OCI-LY7 (cell line): ENCODE data around the gene WASF1. TPM values are rescaled to one million over a fixed set of nuclear protein-coding genes. Genes with fewer than 3 reads are reported as not detected.

ENCODE experiments used
- BruUV-seq: library from RNA; stranded (reverse); fragments of 400-500 nt; replicated peaks from 2 replicates; lab custom pipeline; 2021; lab: Mats Ljungman, UMichigan
- CTCF ChIA-PET: fragments of 300-600 bp; sonication (Branson Sonifier 250); formaldehyde crosslinking; loops from one replicate; lab custom pipeline; 2022; ENCODE audit warnings: antibody characterized with exemption; ENCODE audit not compliant: unreplicated experiment; lab: Charles Lee
- POLR2A ChIA-PET: fragments of 300-600 bp; sonication (Branson Sonifier 250); formaldehyde crosslinking; loops from one replicate; lab custom pipeline; 2022; ENCODE audit warnings: antibody characterized with exemption; lab: Charles Lee
- DNase-seq: peaks from one replicate; pipeline ENCODE4 v3.0.0-alpha.2; 2015; ENCODE audit warnings: low spot score
- H2AFZ ChIP-seq: fragments of 200-600 bp; sonication (generic), shearing (Covaris generic); 2 replicates; pipeline ENCODE4 v1.6.1; 2014; ENCODE audit warnings: mild to moderate bottlenecking, antibody characterized with exemption, low read length, moderate library complexity
- H3K27ac ChIP-seq: fragments of 200-600 bp; sonication (generic); 2 replicates; pipeline ENCODE4 v1.5.1; 2014; ENCODE audit warnings: mixed run types, low read depth, mild to moderate bottlenecking, moderate library complexity, low read length, inconsistent platforms; ENCODE audit not compliant: poor library complexity, severe bottlenecking
- H3K36me3 ChIP-seq: fragments of 200-600 bp; sonication (generic); 2 replicates; pipeline ENCODE4 v1.6.1; 2014; ENCODE audit warnings: mild to moderate bottlenecking, antibody characterized with exemption, low read length, moderate library complexity, mixed read lengths; ENCODE audit not compliant: insufficient read depth
- H3K4me1 ChIP-seq: fragments of 200-600 bp; sonication (generic); 2 replicates; pipeline ENCODE4 v1.5.1; 2014; ENCODE audit warnings: mild to moderate bottlenecking, low read length; ENCODE audit not compliant: insufficient read depth, poor library complexity, severe bottlenecking
- H3K4me2 ChIP-seq: fragments of 200-600 bp; sonication (generic); 2 replicates; pipeline ENCODE4 v1.6.1; 2014; ENCODE audit warnings: mild to moderate bottlenecking, low read length
- H3K4me3 ChIP-seq: fragments of 200-600 bp; sonication (generic); 2 replicates; pipeline ENCODE4 v1.5.1; 2014; ENCODE audit warnings: mild to moderate bottlenecking, low read depth, low read length; ENCODE audit not compliant: poor library complexity, severe bottlenecking
- H3K79me2 ChIP-seq: fragments of 200-600 bp; sonication (generic); 2 replicates; pipeline ENCODE4 v1.6.1; 2016; ENCODE audit warnings: low read depth, mild to moderate bottlenecking, low read length, moderate library complexity, mixed read lengths; ENCODE audit not compliant: insufficient read depth
- H3K9me2 ChIP-seq: fragments of 200-600 bp; sonication (generic); 2 replicates; pipeline ENCODE4 v1.6.1; 2016; ENCODE audit warnings: mild to moderate bottlenecking, low read length, mixed read lengths; ENCODE audit not compliant: insufficient read depth
- H3K9me3 ChIP-seq: fragments of 200-600 bp; sonication (generic); 2 replicates; pipeline ENCODE4 v1.6.1; 2014; ENCODE audit warnings: mild to moderate bottlenecking, mixed run types, low read length, mixed read lengths
- H4K20me1 ChIP-seq: fragments of 200-600 bp; sonication (generic); 2 replicates; pipeline ENCODE4 v1.6.1; 2014; ENCODE audit warnings: mild to moderate bottlenecking, antibody characterized with exemption, low read length, moderate library complexity, mixed read lengths; ENCODE audit not compliant: insufficient read depth
- CTCF ChIP-seq: fragments of 200-600 bp; sonication (generic); conservative IDR thresholded peaks from 2 replicates; pipeline ENCODE4 v1.5.1; 2014; ENCODE audit warnings: mild to moderate bottlenecking, antibody characterized with exemption, low read length, moderate library complexity, mixed read lengths
- EZH2phosphoT487 ChIP-seq: fragments of 200-600 bp; sonication (generic); IDR thresholded peaks from 2 replicates; pipeline ENCODE4 v1.6.1; 2018; ENCODE audit warnings: low read depth, borderline replicate concordance, mild to moderate bottlenecking, mixed run types, antibody characterized with exemption, low read length, moderate library complexity, mixed read lengths
- intact Hi-C: fragments of 100-400 bp; cut with micrococcal nuclease; formaldehyde crosslinking; loops from one replicate; pipeline ENCODE4 v1.10.0; 2022; ENCODE audit not compliant: unreplicated experiment
- total RNA-seq, 2 experiments: library from RNA; depleted of rRNA in 1 of 2; stranded (reverse); fragments of >200 nt in 1 of 2; shearing (Covaris generic) in 1 of 2; gene quantifications; 2 replicates each; pipeline ENCODE4 v1.2.3, GENCODE V29; 2014 to 2022

WASF1 gene
- total RNA-seq, 2 experiments from 2014 or later, result 34.6 to 78.4 TPM

- peaks cover 65% of the 10 kb centered on the region; the same call in 1 of the 2 replicates for H3K79me2 ChIP-seq
- H3K9me2 ChIP-seq, result no peaks in the 10 kb centered on the region
- no peaks in the 10 kb centered on the region for H4K20me1 ChIP-seq
- no peak for DNase-seq
- TF ChIP-seq CTCF, result no peak
- TF ChIP-seq EZH2phosphoT487, result no peak
- H3K4me3 ChIP-seq, result no peak overlapping the region
- peaks cover 48% of the 10 kb centered on the region for H3K4me1 ChIP-seq
- no peak overlapping the region for H2AFZ ChIP-seq
- intact Hi-C loops, result no loop called here
- peak overlapping the region; percentile 3; the same call in 1 of the 2 replicates for H3K4me2 ChIP-seq
- H3K27ac ChIP-seq, result no peak overlapping the region
- peaks cover 35% of the 10 kb centered on the region for H3K36me3 ChIP-seq
- ChIA-PET POLR2A (interaction anchor here (1.2 to 3.4 kb wide), 3 partner anchors 13 to 27 kb away, joined by 3 to 14 read pairs (median 6); no protein-coding TSS in a partner anchor), CTCF (no interaction called here)
- no TSS peak for BruUV-seq
- no peaks in the 10 kb centered on the region for H3K9me3 ChIP-seq
Observed at GRCh38 chr6:110201151-110201884, 21.8 kb upstream of the WASF1 start.

GRCh38 chr6:110198561-110198960 lies 19.1 kb upstream of the WASF1 start:
- intact Hi-C loops, result no loop called here
- no peaks in the 10 kb centered on the region for H3K9me2 ChIP-seq
- H4K20me1 ChIP-seq, result no peaks in the 10 kb centered on the region
- no peak overlapping the region for H2AFZ ChIP-seq
- H3K4me1 ChIP-seq, result peaks cover 23% of the 10 kb centered on the region
- no peak overlapping the region for H3K27ac ChIP-seq
- no peaks in the 10 kb centered on the region for H3K9me3 ChIP-seq
- peaks cover 61% of the 10 kb centered on the region for H3K36me3 ChIP-seq
- TF ChIP-seq EZH2phosphoT487, result no peak
- no peak for TF ChIP-seq CTCF
- no peak for DNase-seq
- BruUV-seq, result no TSS peak
- H3K79me2 ChIP-seq, result peaks cover 63% of the 10 kb centered on the region; the same call in 1 of the 2 replicates
- H3K4me2 ChIP-seq, result no peak overlapping the region
- ChIA-PET POLR2A (interaction anchor here (0.9 to 3.4 kb wide), 7 partner anchors 8 to 18 kb away, joined by 3 to 14 read pairs (median 5); partner anchors contain the start of genes CDC40 and WASF1), CTCF (no interaction called here)
- H3K4me3 ChIP-seq, result no peak overlapping the region

DNA sequence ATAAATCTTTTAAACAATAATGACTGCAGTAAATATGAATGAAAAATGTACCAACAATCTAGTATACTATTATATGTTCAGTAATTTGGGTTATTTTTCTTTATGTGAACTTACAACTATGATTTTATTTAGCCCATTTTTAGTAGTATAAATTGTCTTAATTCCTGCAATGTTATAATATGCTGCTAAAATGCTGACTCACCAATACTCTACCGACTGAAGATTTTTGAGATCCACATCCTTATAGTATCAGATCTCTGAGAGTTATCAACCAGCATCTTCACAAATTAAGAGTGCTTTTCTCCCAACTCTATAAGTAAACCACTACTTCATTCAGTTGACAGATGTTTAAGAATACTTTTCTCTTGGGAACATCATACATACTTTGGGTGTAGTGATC lies 17.4 kb upstream of the WASF1 start:
- peaks cover 62% of the 10 kb centered on the region for H3K36me3 ChIP-seq
- peaks cover 74% of the 10 kb centered on the region for H3K79me2 ChIP-seq
- POLR2A ChIA-PET, result interaction anchor here (0.8 to 2.7 kb wide), 5 partner anchors 9 to 1982 kb away, joined by 3 to 9 read pairs (median 5); partner anchors contain the start of genes CDC40 and WASF1
- intact Hi-C loops, result no loop called here
- no peak overlapping the region for H3K4me2 ChIP-seq
- TF ChIP-seq EZH2phosphoT487, result no peak
- no peak for TF ChIP-seq CTCF
- CTCF ChIA-PET, result no interaction called here
- no peak overlapping the region for H3K27ac ChIP-seq
- H4K20me1 ChIP-seq, result no peaks in the 10 kb centered on the region
- H3K4me1 ChIP-seq, result peaks cover 14% of the 10 kb centered on the region
- H3K9me2 ChIP-seq, result no peaks in the 10 kb centered on the region
- BruUV-seq, result no TSS peak
- no peak overlapping the region for H2AFZ ChIP-seq
- no peaks in the 10 kb centered on the region for H3K9me3 ChIP-seq
- no peak for DNase-seq
- no peak overlapping the region for H3K4me3 ChIP-seq
